ENCODE data around the gene RPTOR. TPM values are rescaled to one million over a fixed set of nuclear protein-coding genes. Genes with fewer than 3 reads are reported as not detected.

The RPTOR gene
- total and polyA plus RNA-seq, 10 of the 15 experiments (the other 5 are each of a cell fraction or from before 2014, with no cell fraction given): 0.18 to 32.1 (median 7.8) TPM

DNA sequence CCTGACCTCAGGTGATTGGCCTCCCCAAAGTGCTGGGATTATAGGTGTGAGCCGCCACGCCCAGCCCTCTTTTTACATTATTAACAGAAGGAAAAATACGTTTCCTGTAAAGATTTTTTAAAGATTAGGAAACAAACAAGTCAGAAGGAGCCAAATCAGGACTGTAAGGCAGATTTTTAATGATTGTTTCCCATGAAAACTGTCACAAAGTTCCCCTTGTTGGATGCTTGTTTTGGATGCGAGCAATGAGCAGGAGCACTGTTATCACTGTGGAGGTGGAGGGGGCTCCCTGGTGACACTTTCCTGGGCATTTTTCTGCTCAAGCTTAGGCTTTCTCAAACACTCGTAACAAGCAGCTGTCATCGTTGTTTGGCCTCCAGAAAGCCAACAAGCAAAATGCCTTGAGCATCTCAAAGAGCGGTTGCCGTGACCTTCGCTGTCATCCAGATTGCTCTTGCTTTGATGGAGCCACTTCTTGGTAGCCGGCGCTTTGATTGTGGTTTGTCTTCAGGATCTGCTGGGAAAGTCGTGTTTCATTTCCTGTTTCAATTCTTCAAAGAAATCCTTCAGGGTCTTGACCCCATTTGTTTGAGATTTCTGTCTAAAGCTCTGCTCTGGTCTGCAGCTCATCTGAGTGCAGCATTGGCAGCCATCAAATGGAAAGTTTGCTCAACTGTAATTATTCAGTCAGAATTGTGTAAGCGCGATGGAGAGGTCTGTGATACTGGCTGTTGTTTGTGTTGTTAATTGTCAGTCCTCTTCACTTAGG lies 128.7 kb downstream of the RPTOR start:
- Histone ChIP-seq H3K27ac (ENCODE audit: control insufficient read depth, insufficient read depth) (no peak overlapping the region), H4K20me1 (ENCODE audit: control insufficient read depth, insufficient read depth) (no peaks in the 10 kb centered on the region), H3K36me3 (ENCODE audit: control insufficient read depth in 2 of 2, insufficient read depth in 2 of 2, low read length in 1 of 2) (peaks cover 0 to 1% of the 10 kb centered on the region in 2 experiments; a peak in 2 of 4 replicates), H3K4me3 (no peak overlapping the region), H3K4me1 (ENCODE audit: control insufficient read depth, insufficient read depth, low read length) (peaks cover 12% of the 10 kb centered on the region), H3K9ac (ENCODE audit: control insufficient read depth, insufficient read depth, low read length) (no peak overlapping the region), H3K4me2 (ENCODE audit: control insufficient read depth, insufficient read depth) (no peak overlapping the region), H3K27me3 (replicated peaks in 1 of 2; ENCODE audit: control insufficient read depth in 2 of 2, insufficient read depth in 2 of 2, low read length in 1 of 2) (no peaks in the 10 kb centered on the region), H2AFZ (ENCODE audit: control insufficient read depth, low read depth, low read length) (no peak overlapping the region), H3K9me3 (replicated peaks; ENCODE audit: control insufficient read depth, insufficient read depth, low read length) (no peaks in the 10 kb centered on the region), H3K79me2 (ENCODE audit: control insufficient read depth, insufficient read depth, low read length) (no peaks in the 10 kb centered on the region)
- intact Hi-C loops (cut with micrococcal nuclease; ENCODE audit: unreplicated experiment): no loop called here
- in situ Hi-C loops (cut with MboI): no loop called here
- DNase-seq (ENCODE audit: low read depth, low spot score) (no peak), ATAC-seq (no peak), FAIRE-seq (peak; percentile 18)
- WGBS (ENCODE audit: insufficient coverage, insufficient replicate concordance, low lambda C conversion rate, missing lambda C conversion rate): 74% methylated on average over 14 of the region's 14 CpGs
- ChIA-PET RAD21 (ENCODE audit: unreplicated experiment) (no interaction called here), SMC1A (ENCODE audit: uncharacterized antibody, unreplicated experiment) (no interaction called here), CTCF (no interaction called here), POLR2A (no interaction called here)
- no TSS peak for BruUV-seq (replicated peaks)
- TF ChIP-seq, protein P1, sequence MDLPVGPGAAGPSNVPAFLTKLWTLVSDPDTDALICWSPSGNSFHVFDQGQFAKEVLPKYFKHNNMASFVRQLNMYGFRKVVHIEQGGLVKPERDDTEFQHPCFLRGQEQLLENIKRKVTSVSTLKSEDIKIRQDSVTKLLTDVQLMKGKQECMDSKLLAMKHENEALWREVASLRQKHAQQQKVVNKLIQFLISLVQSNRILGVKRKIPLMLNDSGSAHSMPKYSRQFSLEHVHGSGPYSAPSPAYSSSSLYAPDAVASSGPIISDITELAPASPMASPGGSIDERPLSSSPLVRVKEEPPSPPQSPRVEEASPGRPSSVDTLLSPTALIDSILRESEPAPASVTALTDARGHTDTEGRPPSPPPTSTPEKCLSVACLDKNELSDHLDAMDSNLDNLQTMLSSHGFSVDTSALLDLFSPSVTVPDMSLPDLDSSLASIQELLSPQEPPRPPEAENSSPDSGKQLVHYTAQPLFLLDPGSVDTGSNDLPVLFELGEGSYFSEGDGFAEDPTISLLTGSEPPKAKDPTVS (IDR thresholded peaks at IDR 0.05; ENCODE audit: low read depth, low read length): no peak
- TF ChIP-seq SUPT20H (IDR thresholded peaks at IDR 0.05; ENCODE audit: borderline replicate concordance, control insufficient read depth, low read depth, low read length): no peak
- TF ChIP-seq ATF7 (IDR thresholded peaks at IDR 0.05; ENCODE audit: low read depth): no peak
- no peak for TF ChIP-seq ZNF622 (IDR thresholded peaks at IDR 0.05)
- TF ChIP-seq, protein P2, sequence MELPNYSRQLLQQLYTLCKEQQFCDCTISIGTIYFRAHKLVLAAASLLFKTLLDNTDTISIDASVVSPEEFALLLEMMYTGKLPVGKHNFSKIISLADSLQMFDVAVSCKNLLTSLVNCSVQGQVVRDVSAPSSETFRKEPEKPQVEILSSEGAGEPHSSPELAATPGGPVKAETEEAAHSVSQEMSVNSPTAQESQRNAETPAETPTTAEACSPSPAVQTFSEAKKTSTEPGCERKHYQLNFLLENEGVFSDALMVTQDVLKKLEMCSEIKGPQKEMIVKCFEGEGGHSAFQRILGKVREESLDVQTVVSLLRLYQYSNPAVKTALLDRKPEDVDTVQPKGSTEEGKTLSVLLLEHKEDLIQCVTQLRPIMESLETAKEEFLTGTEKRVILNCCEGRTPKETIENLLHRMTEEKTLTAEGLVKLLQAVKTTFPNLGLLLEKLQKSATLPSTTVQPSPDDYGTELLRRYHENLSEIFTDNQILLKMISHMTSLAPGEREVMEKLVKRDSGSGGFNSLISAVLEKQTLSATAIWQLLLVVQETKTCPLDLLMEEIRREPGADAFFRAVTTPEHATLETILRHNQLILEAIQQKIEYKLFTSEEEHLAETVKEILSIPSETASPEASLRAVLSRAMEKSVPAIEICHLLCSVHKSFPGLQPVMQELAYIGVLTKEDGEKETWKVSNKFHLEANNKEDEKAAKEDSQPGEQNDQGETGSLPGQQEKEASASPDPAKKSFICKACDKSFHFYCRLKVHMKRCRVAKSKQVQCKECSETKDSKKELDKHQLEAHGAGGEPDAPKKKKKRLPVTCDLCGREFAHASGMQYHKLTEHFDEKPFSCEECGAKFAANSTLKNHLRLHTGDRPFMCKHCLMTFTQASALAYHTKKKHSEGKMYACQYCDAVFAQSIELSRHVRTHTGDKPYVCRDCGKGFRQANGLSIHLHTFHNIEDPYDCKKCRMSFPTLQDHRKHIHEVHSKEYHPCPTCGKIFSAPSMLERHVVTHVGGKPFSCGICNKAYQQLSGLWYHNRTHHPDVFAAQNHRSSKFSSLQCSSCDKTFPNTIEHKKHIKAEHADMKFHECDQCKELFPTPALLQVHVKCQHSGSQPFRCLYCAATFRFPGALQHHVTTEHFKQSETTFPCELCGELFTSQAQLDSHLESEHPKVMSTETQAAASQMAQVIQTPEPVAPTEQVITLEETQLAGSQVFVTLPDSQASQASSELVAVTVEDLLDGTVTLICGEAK (IDR thresholded peaks at IDR 0.05; ENCODE audit: borderline replicate concordance): no peak
- no peak; a peak in 1 of 4 replicates for TF ChIP-seq ETV6 (conservative IDR thresholded peaks at IDR 0.05 in 1 of 2, IDR thresholded peaks at IDR 0.05 in 1 of 2; ENCODE audit: borderline replicate concordance in 1 of 2, low read depth in 1 of 2)
- no peak for TF ChIP-seq ASH2L (IDR thresholded peaks at IDR 0.05; ENCODE audit: borderline replicate concordance, low read depth)
- TF ChIP-seq NFIC (IDR thresholded peaks at IDR 0.05; ENCODE audit: low read depth, low read length): no peak
- TF ChIP-seq, protein P3, sequence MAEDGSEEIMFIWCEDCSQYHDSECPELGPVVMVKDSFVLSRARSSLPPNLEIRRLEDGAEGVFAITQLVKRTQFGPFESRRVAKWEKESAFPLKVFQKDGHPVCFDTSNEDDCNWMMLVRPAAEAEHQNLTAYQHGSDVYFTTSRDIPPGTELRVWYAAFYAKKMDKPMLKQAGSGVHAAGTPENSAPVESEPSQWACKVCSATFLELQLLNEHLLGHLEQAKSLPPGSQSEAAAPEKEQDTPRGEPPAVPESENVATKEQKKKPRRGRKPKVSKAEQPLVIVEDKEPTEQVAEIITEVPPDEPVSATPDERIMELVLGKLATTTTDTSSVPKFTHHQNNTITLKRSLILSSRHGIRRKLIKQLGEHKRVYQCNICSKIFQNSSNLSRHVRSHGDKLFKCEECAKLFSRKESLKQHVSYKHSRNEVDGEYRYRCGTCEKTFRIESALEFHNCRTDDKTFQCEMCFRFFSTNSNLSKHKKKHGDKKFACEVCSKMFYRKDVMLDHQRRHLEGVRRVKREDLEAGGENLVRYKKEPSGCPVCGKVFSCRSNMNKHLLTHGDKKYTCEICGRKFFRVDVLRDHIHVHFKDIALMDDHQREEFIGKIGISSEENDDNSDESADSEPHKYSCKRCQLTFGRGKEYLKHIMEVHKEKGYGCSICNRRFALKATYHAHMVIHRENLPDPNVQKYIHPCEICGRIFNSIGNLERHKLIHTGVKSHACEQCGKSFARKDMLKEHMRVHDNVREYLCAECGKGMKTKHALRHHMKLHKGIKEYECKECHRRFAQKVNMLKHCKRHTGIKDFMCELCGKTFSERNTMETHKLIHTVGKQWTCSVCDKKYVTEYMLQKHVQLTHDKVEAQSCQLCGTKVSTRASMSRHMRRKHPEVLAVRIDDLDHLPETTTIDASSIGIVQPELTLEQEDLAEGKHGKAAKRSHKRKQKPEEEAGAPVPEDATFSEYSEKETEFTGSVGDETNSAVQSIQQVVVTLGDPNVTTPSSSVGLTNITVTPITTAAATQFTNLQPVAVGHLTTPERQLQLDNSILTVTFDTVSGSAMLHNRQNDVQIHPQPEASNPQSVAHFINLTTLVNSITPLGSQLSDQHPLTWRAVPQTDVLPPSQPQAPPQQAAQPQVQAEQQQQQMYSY (CRISPR knock-in tag; IDR thresholded peaks at IDR 0.05): no peak
